Measurements from ENCODE around the gene ARHGAP31.
"Not testable (repeated sequence)": the region's sequence is repeated elsewhere in the genome, so short reads cannot be mapped to it uniquely, and the experiment has no call there.

The ARHGAP31 gene

GRCh38 chr3:119330858-119331257, 36.7 kb downstream of the ARHGAP31 start:
- H3K4me3 ChIP-seq: no peak overlapping the region
- H3K27me3 ChIP-seq: no peaks in the 10 kb centered on the region
- H3K9ac ChIP-seq: no peak overlapping the region
- TF ChIP-seq Cebpa-rat (IDR thresholded peaks at IDR 0.05): no peak
- no peak overlapping the region for H3K27ac ChIP-seq
- H3K36me3 ChIP-seq: no peaks in the 10 kb centered on the region
- H4K20me1 ChIP-seq: no peaks in the 10 kb centered on the region
- no peak overlapping the region for H3K4me2 ChIP-seq
- H3K4me1 ChIP-seq: no peaks in the 10 kb centered on the region
- no peaks in the 10 kb centered on the region for H3K9me3 ChIP-seq

DNA sequence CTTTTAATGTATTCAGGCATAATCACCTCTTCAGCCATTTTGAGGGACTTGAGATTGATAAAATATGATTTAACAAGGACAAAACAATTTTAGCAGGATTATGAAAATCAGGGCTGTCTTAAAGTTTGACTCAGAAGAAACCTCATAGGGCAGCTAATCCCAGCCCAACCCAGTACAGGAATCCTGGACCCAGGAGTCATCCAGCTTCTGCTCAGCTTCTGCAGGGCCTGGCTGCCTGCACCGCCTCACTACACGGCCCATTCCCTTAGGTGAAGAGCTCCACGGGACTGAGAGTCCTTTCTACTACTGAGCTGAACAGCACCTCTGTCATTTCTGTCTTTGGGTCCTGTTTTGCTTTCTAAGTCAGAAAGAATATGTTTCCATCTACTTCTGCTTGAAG, 37.5 kb downstream of the ARHGAP31 start:
- no peaks in the 10 kb centered on the region for H4K20me1 ChIP-seq
- no peaks in the 10 kb centered on the region for H3K9me3 ChIP-seq
- no peak overlapping the region for H3K27ac ChIP-seq
- no peak for TF ChIP-seq Cebpa-rat (IDR thresholded peaks at IDR 0.05)
- H3K36me3 ChIP-seq: no peaks in the 10 kb centered on the region
- H3K4me2 ChIP-seq: no peak overlapping the region
- no peaks in the 10 kb centered on the region for H3K27me3 ChIP-seq
- H3K9ac ChIP-seq: no peak overlapping the region
- no peaks in the 10 kb centered on the region for H3K4me1 ChIP-seq
- H3K4me3 ChIP-seq: no peak overlapping the region

- Histone ChIP-seq H3K27me3 (no peaks in the 10 kb centered on the region), H3K9me3 (peaks cover 8% of the 10 kb centered on the region; the same call in 1 of the 2 replicates), H3K9ac (no peak overlapping the region), H3K4me1 (no peaks in the 10 kb centered on the region), H3K27ac (no peak overlapping the region), H3K4me2 (no peak overlapping the region), H3K36me3 (no peaks in the 10 kb centered on the region), H3K4me3 (no peak overlapping the region), H4K20me1 (no peaks in the 10 kb centered on the region)
- no peak for TF ChIP-seq Cebpa-rat (IDR thresholded peaks at IDR 0.05)
Measured at GRCh38 chr3:119333773-119334509, 39.8 kb downstream of the ARHGAP31 start.

DNA sequence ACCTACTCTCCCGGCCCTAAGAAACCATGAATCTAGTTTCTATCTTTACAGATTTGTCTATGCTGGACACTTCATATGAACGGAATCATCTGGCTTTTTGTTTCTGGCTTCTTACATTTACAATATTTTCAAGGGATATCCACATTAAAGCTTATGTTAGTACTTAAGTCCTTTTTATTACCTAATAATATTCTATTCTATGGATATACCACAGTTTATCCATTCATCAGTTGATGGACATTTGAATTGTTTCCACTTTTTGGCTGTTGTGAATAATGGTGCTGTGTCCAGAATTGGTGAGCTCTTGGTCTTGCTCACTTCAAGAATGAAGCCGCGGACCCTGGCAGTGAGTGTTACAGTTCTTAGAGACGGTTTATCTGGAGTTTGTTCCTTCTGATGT, 42.6 kb downstream of the ARHGAP31 start:
- no peak overlapping the region for H3K27ac ChIP-seq
- no peak for TF ChIP-seq Cebpa-rat (IDR thresholded peaks at IDR 0.05)
- no peaks in the 10 kb centered on the region for H3K27me3 ChIP-seq
- H3K9ac ChIP-seq: no peak overlapping the region
- H3K9me3 ChIP-seq: peaks cover 8% of the 10 kb centered on the region; the same call in 1 of the 2 replicates
- H3K4me1 ChIP-seq: peaks cover 9% of the 10 kb centered on the region
- H3K4me2 ChIP-seq: no peak overlapping the region
- no peak overlapping the region for H3K4me3 ChIP-seq
- no peaks in the 10 kb centered on the region for H4K20me1 ChIP-seq
- no peaks in the 10 kb centered on the region for H3K36me3 ChIP-seq

GRCh38 chr3:119337407-119337806, 43.2 kb downstream of the ARHGAP31 start:
- not testable (repeated sequence) for H3K9ac ChIP-seq, H3K36me3 ChIP-seq
- peaks cover 14% of the 10 kb centered on the region for H3K4me1 ChIP-seq

GRCh38 chr3:119338754-119339153, 44.6 kb downstream of the ARHGAP31 start:
- Histone ChIP-seq H3K9me3 (peaks cover 8% of the 10 kb centered on the region; the same call in 1 of the 2 replicates), H3K27me3 (no peaks in the 10 kb centered on the region), H3K4me1 (peaks cover 18% of the 10 kb centered on the region), H4K20me1 (no peaks in the 10 kb centered on the region), H3K4me3 (no peak overlapping the region), H3K4me2 (no peak overlapping the region), H3K9ac (no peak overlapping the region), H3K36me3 (no peaks in the 10 kb centered on the region), H3K27ac (no peak overlapping the region)
- no peak for TF ChIP-seq Cebpa-rat (IDR thresholded peaks at IDR 0.05)

More at GRCh38 chr3:119337407-119337806, 43.2 kb downstream of the ARHGAP31 start:
- not testable (repeated sequence) for H4K20me1 ChIP-seq, H3K27me3 ChIP-seq, H3K4me2 ChIP-seq, H3K4me3 ChIP-seq, H3K9me3 ChIP-seq, H3K27ac ChIP-seq

GRCh38 chr3:119340014-119340413, 45.8 kb downstream of the ARHGAP31 start:
- H3K4me3 ChIP-seq: no peak overlapping the region
- no peaks in the 10 kb centered on the region for H3K36me3 ChIP-seq
- no peaks in the 10 kb centered on the region for H3K27me3 ChIP-seq
- H3K27ac ChIP-seq: no peak overlapping the region
- H3K4me2 ChIP-seq: peak overlapping the region; percentile 22; the same call in 1 of the 2 replicates
- no peaks in the 10 kb centered on the region for H4K20me1 ChIP-seq
- H3K9me3 ChIP-seq: peaks cover 8% of the 10 kb centered on the region; the same call in 1 of the 2 replicates
- no peak overlapping the region for H3K9ac ChIP-seq
- no peak for TF ChIP-seq Cebpa-rat (IDR thresholded peaks at IDR 0.05)
- H3K4me1 ChIP-seq: peaks cover 20% of the 10 kb centered on the region

DNA sequence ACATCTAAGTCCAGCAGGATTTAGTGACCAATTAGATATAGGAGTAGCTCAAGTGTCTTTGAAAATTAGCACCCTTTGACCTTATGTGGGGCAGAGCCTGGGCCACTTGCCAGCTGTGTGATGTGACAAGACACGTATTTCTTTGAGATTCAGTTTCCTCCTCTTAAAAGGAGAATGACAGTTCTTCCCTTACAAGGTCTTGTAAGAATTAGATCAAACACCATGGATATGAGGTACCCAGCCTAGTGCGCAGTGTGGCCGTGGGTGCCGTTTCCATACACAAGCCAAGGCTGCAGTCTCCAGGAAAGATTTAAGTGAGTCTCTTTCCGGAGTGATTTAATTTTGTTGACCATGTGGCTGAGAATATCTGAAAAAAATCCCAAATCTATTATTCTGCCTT, 46.3 kb downstream of the ARHGAP31 start:
- Histone ChIP-seq H3K36me3 (no peaks in the 10 kb centered on the region), H3K4me3 (no peak overlapping the region), H3K9ac (no peak overlapping the region), H3K4me2 (no peak overlapping the region), H3K27me3 (no peaks in the 10 kb centered on the region), H3K4me1 (peaks cover 20% of the 10 kb centered on the region), H3K27ac (no peak overlapping the region), H3K9me3 (peaks cover 8% of the 10 kb centered on the region; the same call in 1 of the 2 replicates), H4K20me1 (no peaks in the 10 kb centered on the region)
- no peak for TF ChIP-seq Cebpa-rat (IDR thresholded peaks at IDR 0.05)

- H4K20me1 ChIP-seq: no peaks in the 10 kb centered on the region
- no peak overlapping the region for H3K4me2 ChIP-seq
- no peak overlapping the region for H3K27ac ChIP-seq
- peaks cover 20% of the 10 kb centered on the region for H3K4me1 ChIP-seq
- H3K36me3 ChIP-seq: no peaks in the 10 kb centered on the region
- TF ChIP-seq Cebpa-rat (IDR thresholded peaks at IDR 0.05): no peak
- no peak overlapping the region for H3K9ac ChIP-seq
- no peaks in the 10 kb centered on the region for H3K27me3 ChIP-seq
- no peak overlapping the region for H3K4me3 ChIP-seq
- H3K9me3 ChIP-seq: peaks cover 5% of the 10 kb centered on the region; the same call in 1 of the 2 replicates
Measured at GRCh38 chr3:119342176-119342575, 48.0 kb downstream of the ARHGAP31 start.

DNA sequence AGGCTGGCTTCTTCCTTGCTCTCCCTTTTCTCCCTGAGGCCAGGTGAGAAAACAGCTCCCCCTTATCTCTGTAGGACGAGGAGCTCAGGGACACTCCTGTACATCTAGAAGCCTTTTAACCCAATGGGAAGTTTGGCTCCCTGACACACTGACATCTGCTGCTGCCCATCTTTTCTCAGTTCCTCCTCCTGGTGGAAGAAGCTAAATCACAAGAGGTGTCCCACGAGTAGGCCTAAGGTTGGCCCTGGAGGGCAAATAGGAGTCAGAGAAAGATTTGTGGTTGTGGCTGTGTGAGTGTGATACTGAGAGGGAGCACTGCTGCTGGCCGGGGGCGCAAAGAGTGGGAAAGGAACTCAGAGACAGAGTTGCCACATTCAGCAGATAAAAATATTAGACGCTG, 49.5 kb downstream of the ARHGAP31 start:
- Histone ChIP-seq H3K27ac (no peak overlapping the region), H3K9me3 (no peaks in the 10 kb centered on the region), H3K4me3 (no peak overlapping the region), H3K27me3 (no peaks in the 10 kb centered on the region), H3K9ac (no peak overlapping the region), H3K4me1 (peaks cover 20% of the 10 kb centered on the region), H3K4me2 (no peak overlapping the region), H3K36me3 (no peaks in the 10 kb centered on the region), H4K20me1 (no peaks in the 10 kb centered on the region)
- TF ChIP-seq Cebpa-rat (IDR thresholded peaks at IDR 0.05): no peak
